Measurements from ENCODE around the gene XIAP. TPM values are rescaled to one million over a fixed set of nuclear protein-coding genes. Genes with fewer than 3 reads are reported as not detected.

XIAP gene
- total RNA-seq, 4 donors from 2014 or later: 14.4 to 31.1 (median 26.8) TPM

DNA sequence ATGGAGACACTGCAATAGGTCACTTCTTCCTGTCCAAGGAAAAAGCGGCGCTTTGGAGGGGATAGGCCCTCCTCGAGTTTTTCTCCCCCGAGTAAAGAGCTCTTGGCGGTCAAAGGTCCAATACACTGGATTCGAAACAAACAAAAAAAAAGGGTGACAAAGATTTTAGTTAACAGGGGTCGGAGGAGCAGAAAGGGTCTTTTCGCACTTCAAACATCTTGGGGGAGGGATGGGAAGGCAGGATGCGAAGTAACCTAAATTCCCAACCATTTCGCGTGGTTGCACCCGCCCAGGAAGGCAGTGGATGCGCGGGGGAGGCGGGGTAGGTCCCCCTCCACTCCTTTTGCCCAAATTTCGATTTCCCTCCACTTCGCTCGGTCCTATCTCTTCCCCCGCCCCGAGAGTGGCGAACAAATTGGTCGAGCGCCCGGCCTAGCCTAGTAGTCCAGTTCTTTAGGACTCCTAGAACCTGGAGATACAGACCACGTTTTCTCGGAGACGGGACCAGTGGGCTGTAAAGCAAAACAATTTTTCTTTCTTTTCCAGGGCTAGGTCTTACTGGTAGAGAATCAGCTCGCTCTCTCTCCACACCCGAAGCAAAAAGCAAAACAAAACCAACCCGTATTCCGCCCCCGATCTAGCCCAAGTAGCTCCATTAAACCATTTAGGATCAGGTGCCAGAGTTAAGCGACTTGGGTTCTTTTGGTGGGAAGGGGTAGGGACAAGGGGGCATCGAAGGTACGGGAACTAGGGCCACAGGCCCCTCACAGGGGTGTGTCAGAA lies 99.6 kb downstream of the XIAP start:
- Histone ChIP-seq H3K27me3 (no peaks in the 10 kb centered on the region), H3K9me3 (no peaks in the 10 kb centered on the region), H3K36me3 (no peaks in the 10 kb centered on the region), H3K27ac (peak overlapping the region; percentile 95 to 99 (median 96)), H3K4me3 (peak overlapping the region; percentile 69 to 85 (median 72)), H3K4me1 (peaks cover 0 to 2% of the 10 kb centered on the region in 2 donors)
- in situ Hi-C loops (cut with MboI; ENCODE audit: low sequenced_read_pairs in 4 of 4) (loop anchor here in 2 of 4 donors (10.0 to 25.0 kb wide), 3 partner anchors 103 to 125 kb away; no protein-coding TSS in a partner anchor), intact Hi-C loops (cut with DNase I; ENCODE audit: low total_unique reads) (loop anchor here (1.0 to 10.0 kb wide), 7 partner anchors 17 to 235 kb away; partner anchors contain the start of gene XIAP)
- ATAC-seq (peak in 1 of 2 donors; percentile 13), DNase-seq (peak; percentile 29 to 46)
- no peak for TF ChIP-seq POLR2A (IDR thresholded peaks at IDR 0.05)
- TF ChIP-seq, protein P1, sequence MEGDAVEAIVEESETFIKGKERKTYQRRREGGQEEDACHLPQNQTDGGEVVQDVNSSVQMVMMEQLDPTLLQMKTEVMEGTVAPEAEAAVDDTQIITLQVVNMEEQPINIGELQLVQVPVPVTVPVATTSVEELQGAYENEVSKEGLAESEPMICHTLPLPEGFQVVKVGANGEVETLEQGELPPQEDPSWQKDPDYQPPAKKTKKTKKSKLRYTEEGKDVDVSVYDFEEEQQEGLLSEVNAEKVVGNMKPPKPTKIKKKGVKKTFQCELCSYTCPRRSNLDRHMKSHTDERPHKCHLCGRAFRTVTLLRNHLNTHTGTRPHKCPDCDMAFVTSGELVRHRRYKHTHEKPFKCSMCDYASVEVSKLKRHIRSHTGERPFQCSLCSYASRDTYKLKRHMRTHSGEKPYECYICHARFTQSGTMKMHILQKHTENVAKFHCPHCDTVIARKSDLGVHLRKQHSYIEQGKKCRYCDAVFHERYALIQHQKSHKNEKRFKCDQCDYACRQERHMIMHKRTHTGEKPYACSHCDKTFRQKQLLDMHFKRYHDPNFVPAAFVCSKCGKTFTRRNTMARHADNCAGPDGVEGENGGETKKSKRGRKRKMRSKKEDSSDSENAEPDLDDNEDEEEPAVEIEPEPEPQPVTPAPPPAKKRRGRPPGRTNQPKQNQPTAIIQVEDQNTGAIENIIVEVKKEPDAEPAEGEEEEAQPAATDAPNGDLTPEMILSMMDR (IDR thresholded peaks at IDR 0.05 in 4 of 5, conservative IDR thresholded peaks at IDR 0.05 in 1 of 5): no peak

DNA sequence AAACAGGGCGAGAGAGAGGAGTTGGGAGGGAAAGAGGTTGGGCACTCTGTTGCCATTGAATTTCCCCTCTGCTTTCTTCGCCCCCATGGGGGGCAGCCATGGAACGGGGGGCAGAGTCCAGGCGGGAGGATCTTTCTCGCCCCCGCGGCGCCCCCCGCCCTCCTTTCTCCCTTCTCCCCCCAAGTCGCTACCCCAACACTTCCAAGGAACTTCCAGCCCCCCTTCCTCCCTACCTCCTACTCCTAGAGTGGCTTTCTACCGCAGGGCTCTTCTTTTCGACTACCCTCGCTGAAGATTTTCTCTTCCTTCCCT lies 101.1 kb downstream of the XIAP start:
- peak overlapping the region; percentile 78 to 85 (median 81) for H3K4me3 ChIP-seq
- H3K27me3 ChIP-seq: no peaks in the 10 kb centered on the region
- H3K4me1 ChIP-seq: peaks cover 6 to 15% of the 10 kb centered on the region in 2 donors
- intact Hi-C loops (cut with DNase I; ENCODE audit: low total_unique reads): loop anchor here (1.0 to 10.0 kb wide), 6 partner anchors 15 to 234 kb away; no protein-coding TSS in a partner anchor
- no peaks in the 10 kb centered on the region for H3K9me3 ChIP-seq
- in situ Hi-C loops (cut with MboI; ENCODE audit: low sequenced_read_pairs in 4 of 4): loop anchor here in 1 of 4 donors (25.0 kb wide), 1 partner anchor 101 kb away; no protein-coding TSS in a partner anchor
- DNase-seq (no peak), ATAC-seq (no peak)
- H3K36me3 ChIP-seq: no peaks in the 10 kb centered on the region
- H3K27ac ChIP-seq: peak overlapping the region; percentile 95 to 99 (median 98)
- no peak for TF ChIP-seq POLR2A (IDR thresholded peaks at IDR 0.05)
- TF ChIP-seq, protein P1 (IDR thresholded peaks at IDR 0.05 in 4 of 5, conservative IDR thresholded peaks at IDR 0.05 in 1 of 5): no peak

DNA sequence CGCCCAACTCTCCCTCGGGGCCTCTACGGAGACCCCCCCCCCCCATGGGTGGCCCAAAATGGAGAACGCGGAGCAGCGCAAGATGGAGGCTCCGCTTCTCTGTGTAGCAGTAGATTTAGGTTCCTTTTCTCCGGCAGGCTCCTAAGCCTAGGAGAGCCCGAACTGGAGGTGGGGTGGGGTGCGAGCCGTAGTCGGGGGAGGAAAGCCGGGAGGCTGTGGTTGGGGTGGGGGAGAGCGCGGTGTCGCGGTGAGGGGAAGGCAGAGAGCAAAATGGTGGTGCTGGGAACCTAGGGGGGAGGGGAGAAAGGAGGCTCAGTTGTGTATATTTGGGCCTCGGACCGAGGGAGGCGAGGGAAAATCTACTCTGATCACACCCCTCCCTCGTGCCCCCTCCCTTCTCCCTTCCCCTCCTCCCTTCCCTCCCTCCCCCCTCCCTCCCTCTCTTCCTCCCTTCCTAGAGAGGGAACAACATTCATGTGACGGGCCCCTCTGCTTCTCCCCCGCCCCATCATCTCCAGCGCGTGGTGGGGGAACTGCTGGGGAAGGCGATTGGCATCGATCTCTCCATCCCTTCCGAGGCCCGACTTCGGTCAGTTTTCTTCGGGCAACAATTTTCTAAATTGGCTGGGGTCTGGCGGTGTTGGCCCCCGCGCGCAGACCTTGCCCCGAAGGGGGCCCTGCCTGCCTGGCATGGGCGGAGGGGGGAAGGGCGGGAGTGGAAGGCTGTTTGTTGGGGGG lies 101.6 kb downstream of the XIAP start, which contains the start of gene STAG2:
Gene STAG2, plus strand, starts transcription at position 439 of the 738 bp plus-strand sequence. CDS start 60,922 bp downstream, outside the sequence.
- ATAC-seq: peak; percentile 53 to 62

DNA sequence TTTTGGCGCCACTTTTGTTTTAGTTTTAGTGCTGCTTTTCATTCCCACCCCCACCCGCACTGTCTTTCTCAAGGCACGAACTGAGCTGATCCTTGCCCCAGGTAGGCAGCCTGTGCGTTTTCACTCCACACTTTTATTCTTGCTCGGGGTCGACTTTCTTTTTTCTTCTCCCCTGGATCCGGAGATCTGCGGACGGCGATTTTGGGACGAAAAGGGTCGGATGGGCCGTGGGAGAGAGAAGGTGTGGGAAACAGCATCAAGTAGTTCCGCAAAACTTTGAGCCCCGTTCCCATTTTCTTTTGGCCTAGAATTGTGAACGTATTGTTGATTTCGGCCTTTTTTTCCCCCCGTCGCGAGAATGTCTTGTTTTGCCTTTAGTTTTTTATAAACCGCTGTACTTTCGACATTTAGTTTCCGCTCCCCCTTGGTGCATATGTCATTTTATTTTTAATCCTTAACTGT lies 102.2 kb downstream of the XIAP start:
- Histone ChIP-seq H3K27me3 (no peaks in the 10 kb centered on the region), H3K4me1 (peaks cover 6 to 15% of the 10 kb centered on the region in 2 donors), H3K36me3 (no peaks in the 10 kb centered on the region), H3K4me3 (peak overlapping the region; percentile 78 to 85 (median 81)), H3K9me3 (no peaks in the 10 kb centered on the region), H3K27ac (peak overlapping the region; percentile 95 to 99 (median 98))
- ATAC-seq: no peak
- no peak for DNase-seq
- in situ Hi-C loops (cut with MboI; ENCODE audit: low sequenced_read_pairs in 4 of 4) (loop anchor here in 1 of 4 donors (25.0 kb wide), 1 partner anchor 100 kb away; no protein-coding TSS in a partner anchor), intact Hi-C loops (cut with DNase I; ENCODE audit: low total_unique reads) (loop anchor here (5.0 to 10.0 kb wide), 4 partner anchors 55 to 233 kb away; no protein-coding TSS in a partner anchor)
- TF ChIP-seq POLR2A (IDR thresholded peaks at IDR 0.05): no peak
- TF ChIP-seq, protein P1 (IDR thresholded peaks at IDR 0.05 in 4 of 5, conservative IDR thresholded peaks at IDR 0.05 in 1 of 5): no peak

More for the DNA sequence above, 101.6 kb downstream of the XIAP start, which contains the start of gene STAG2:
- H3K9me3 ChIP-seq: no peaks in the 10 kb centered on the region
- no peaks in the 10 kb centered on the region for H3K27me3 ChIP-seq
- H3K4me1 ChIP-seq: peaks cover 6 to 15% of the 10 kb centered on the region in 2 donors
- in situ Hi-C loops (cut with MboI; ENCODE audit: low sequenced_read_pairs in 4 of 4) (loop anchor here in 1 of 4 donors (25.0 kb wide), 1 partner anchor 101 kb away; no protein-coding TSS in a partner anchor), intact Hi-C loops (cut with DNase I; ENCODE audit: low total_unique reads) (loop anchor here (5.0 to 10.0 kb wide), 4 partner anchors 54 to 233 kb away; no protein-coding TSS in a partner anchor)
- peak within 1 kb of the TSS; percentile 78 to 85 (median 81) for H3K4me3 ChIP-seq
- DNase-seq: peak; percentile 82 to 84
- TF ChIP-seq, protein P1 (IDR thresholded peaks at IDR 0.05 in 4 of 5, conservative IDR thresholded peaks at IDR 0.05 in 1 of 5): no peak
- peak; percentile 54 to 74 for TF ChIP-seq POLR2A (IDR thresholded peaks at IDR 0.05)
- H3K36me3 ChIP-seq: no peaks in the 10 kb centered on the region
- H3K27ac ChIP-seq: peak within 1 kb of the TSS; percentile 95 to 99 (median 98)
